Natural killer cell (primary cell): Measurements from ENCODE around the gene GTF2H4. TPM values are rescaled to one million over a fixed set of nuclear protein-coding genes. Genes with fewer than 3 reads are reported as not detected.

Experiments
- ATAC-seq, 3 donors: fragments of 150-1000 bp in 2 of 3; fragments of 200-7000 bp in 1 of 3; cut with Tn5 transposase; 1 replicate in 1 of 3; 2 replicates in 2 of 3; pipeline ENCODE4 v1.10.0; 2021; ENCODE audit warnings: mild to moderate bottlenecking in 2 of 3, moderate library complexity in 2 of 3
- DNase-seq, 2 donors: peaks; one replicate each; pipeline versions ENCODE4 v3.0.0 to v3.0.0-alpha.2; 2013 to 2021; ENCODE audit warnings: mixed read lengths in 1 of 2
- H3K27ac ChIP-seq: one replicate; pipeline ENCODE4 v1.5.1; 2013; ENCODE audit warnings: mild to moderate bottlenecking, low read length
- H3K27me3 ChIP-seq: one replicate; pipeline ENCODE4 v1.6.1; 2013; ENCODE audit warnings: low read length; ENCODE audit not compliant: control insufficient read depth, insufficient read depth
- H3K36me3 ChIP-seq: one replicate; pipeline ENCODE4 v1.6.1; 2013; ENCODE audit warnings: low read length; ENCODE audit not compliant: control insufficient read depth, insufficient read depth
- H3K4me1 ChIP-seq: one replicate; pipeline ENCODE4 v1.6.1; 2013; ENCODE audit warnings: low read length; ENCODE audit not compliant: control insufficient read depth, insufficient read depth
- H3K4me3 ChIP-seq: one replicate; pipeline ENCODE4 v1.5.1; 2013; ENCODE audit warnings: low read length
- H3K9me3 ChIP-seq: one replicate; pipeline ENCODE4 v1.6.1; 2013; ENCODE audit warnings: low read length; ENCODE audit not compliant: control insufficient read depth, insufficient read depth
- H3K27ac Mint-ChIP-seq, 2 donors: one replicate each; pipeline ENCODE4 v1.8.0; 2022; ENCODE audit warnings: mild to moderate bottlenecking in 2 of 2, mixed read lengths in 2 of 2, moderate library complexity in 1 of 2
- H3K27me3 Mint-ChIP-seq, 2 donors: one replicate each; pipeline ENCODE4 v1.8.0; 2022; ENCODE audit warnings: low read depth in 2 of 2, mixed read lengths in 2 of 2
- H3K36me3 Mint-ChIP-seq: one replicate; pipeline ENCODE4 v1.8.0; 2022; ENCODE audit warnings: mixed read lengths
- H3K4me1 Mint-ChIP-seq, 2 donors: one replicate each; pipeline ENCODE4 v1.8.0; 2022; ENCODE audit warnings: mixed read lengths in 2 of 2
- H3K4me3 Mint-ChIP-seq: one replicate; pipeline ENCODE4 v1.8.0; 2022; ENCODE audit warnings: mild to moderate bottlenecking, moderate library complexity, mixed read lengths
- H3K9me3 Mint-ChIP-seq, 2 donors: one replicate each; pipeline ENCODE4 v1.8.0; 2022; ENCODE audit warnings: mixed read lengths in 2 of 2
- CTCF ChIP-seq: fragments of 200-600 bp; IDR thresholded peaks from one replicate; pipeline ENCODE4 v1.8.0; 2022; ENCODE audit warnings: antibody characterized with exemption
- WGBS: methylation state at CpG from one replicate; pipeline ENCODE4 v1.1.7; 2013; ENCODE audit warnings: missing lambda C conversion rate; ENCODE audit not compliant: insufficient coverage; 5-methylcytosine and 5-hydroxymethylcytosine counted together
- intact Hi-C: fragments of 100-400 bp; cut with micrococcal nuclease; formaldehyde crosslinking; loops from one replicate; pipeline ENCODE4 v1.14.2; 2022
- total RNA-seq, 4 donors: library from RNA; stranded (reverse); fragments of 120-200 nt in 1 of 4; gene quantifications; one replicate each; pipeline versions ENCODE4 v1.2.3 to v1.2.4, GENCODE V29; 2013 to 2022

GTF2H4 gene
- total RNA-seq, 3 donors from 2014 or later (not counting 1 experiment from before 2014, with no cell fraction given): 13.5 to 17.9 (median 15.7) TPM

GRCh38 chr6:30945281-30945680 lies 37.3 kb downstream of the GTF2H4 start:
- H3K9me3 Mint-ChIP-seq: peaks cover 0 to 2% of the 10 kb centered on the region in 2 donors
- no peak overlapping the region for H3K4me3 Mint-ChIP-seq
- Histone ChIP-seq H3K4me3 (no peak overlapping the region), H3K4me1 (no peaks in the 10 kb centered on the region), H3K27me3 (peaks cover 5% of the 10 kb centered on the region), H3K9me3 (no peaks in the 10 kb centered on the region), H3K27ac (no peak overlapping the region), H3K36me3 (no peaks in the 10 kb centered on the region)
- H3K27me3 Mint-ChIP-seq: peaks cover 59 to 84% of the 10 kb centered on the region in 2 donors
- H3K27ac Mint-ChIP-seq: no peak overlapping the region
- no peaks in the 10 kb centered on the region for H3K36me3 Mint-ChIP-seq
- no peak for DNase-seq
- no peak for ATAC-seq
- WGBS: 89% methylated on average over 3 of the region's 5 CpGs
- no peaks in the 10 kb centered on the region for H3K4me1 Mint-ChIP-seq
- TF ChIP-seq CTCF: no peak
- intact Hi-C loops: no loop called here

GRCh38 chr6:30947231-30947630 lies 39.2 kb downstream of the GTF2H4 start:
- ATAC-seq: no peak
- no peak overlapping the region for H3K27ac Mint-ChIP-seq

GRCh38 chr6:30948811-30949210 lies 40.8 kb downstream of the GTF2H4 start:
- Mint-ChIP-seq H3K27me3 (peaks cover 68 to 84% of the 10 kb centered on the region in 2 donors), H3K36me3 (no peaks in the 10 kb centered on the region), H3K27ac (no peak overlapping the region), H3K9me3 (peaks cover 0 to 5% of the 10 kb centered on the region in 2 donors), H3K4me3 (no peak overlapping the region), H3K4me1 (no peaks in the 10 kb centered on the region)
- Histone ChIP-seq H3K36me3 (no peaks in the 10 kb centered on the region), H3K9me3 (no peaks in the 10 kb centered on the region), H3K4me3 (no peak overlapping the region), H3K27me3 (no peaks in the 10 kb centered on the region), H3K27ac (no peak overlapping the region), H3K4me1 (no peaks in the 10 kb centered on the region)
- intact Hi-C loops: no loop called here
- WGBS: 95% methylated on average over 6 of the region's 6 CpGs
- DNase-seq: no peak
- TF ChIP-seq CTCF: no peak
- ATAC-seq: no peak

More at GRCh38 chr6:30947231-30947630, 39.2 kb downstream of the GTF2H4 start:
- no peak for DNase-seq
- Mint-ChIP-seq H3K27me3 (peaks cover 66 to 84% of the 10 kb centered on the region in 2 donors), H3K9me3 (peaks cover 0 to 5% of the 10 kb centered on the region in 2 donors), H3K36me3 (no peaks in the 10 kb centered on the region), H3K4me3 (no peak overlapping the region), H3K4me1 (no peaks in the 10 kb centered on the region)
- no peaks in the 10 kb centered on the region for H3K36me3 ChIP-seq
- H3K27me3 ChIP-seq: peaks cover 5% of the 10 kb centered on the region
- TF ChIP-seq CTCF: no peak
- WGBS: 89% methylated on average over 4 of the region's 4 CpGs
- intact Hi-C loops: no loop called here
- H3K4me1 ChIP-seq: no peaks in the 10 kb centered on the region
- H3K4me3 ChIP-seq: no peak overlapping the region
- no peaks in the 10 kb centered on the region for H3K9me3 ChIP-seq
- no peak overlapping the region for H3K27ac ChIP-seq

GRCh38 chr6:30951907-30952469 lies 44.0 kb downstream of the GTF2H4 start:
- no peak for DNase-seq
- H3K9me3 Mint-ChIP-seq: peaks cover 0 to 5% of the 10 kb centered on the region in 2 donors
- Histone ChIP-seq H3K4me1 (peaks cover 15% of the 10 kb centered on the region), H3K4me3 (no peak overlapping the region), H3K27me3 (peaks cover 4% of the 10 kb centered on the region), H3K9me3 (no peaks in the 10 kb centered on the region), H3K27ac (no peak overlapping the region), H3K36me3 (no peaks in the 10 kb centered on the region)
- no peak overlapping the region for H3K4me3 Mint-ChIP-seq
- no peak for ATAC-seq
- H3K4me1 Mint-ChIP-seq: peaks cover 0 to 11% of the 10 kb centered on the region in 2 donors
- no peak overlapping the region for H3K27ac Mint-ChIP-seq
- 62% methylated on average over 5 of the region's 5 CpGs for WGBS
- H3K27me3 Mint-ChIP-seq: peaks cover 69 to 77% of the 10 kb centered on the region in 2 donors
- H3K36me3 Mint-ChIP-seq: no peaks in the 10 kb centered on the region
- intact Hi-C loops: no loop called here
- no peak for TF ChIP-seq CTCF
